Pons (tissue), 1 donor: ENCODE results near the gene HOXB5.
A peak's percentile ranks its signal among the peaks of the same experiment; 100 is the strongest.

Experiments used
- DNase-seq: peaks from one replicate; pipeline ENCODE4 v3.0.0-alpha.2; 2016; ENCODE audit warnings: low spot score

HOXB5 gene

GRCh38 chr17:48629411-48629759, 35.8 kb upstream of the HOXB5 start:
- no peak for DNase-seq

- DNase-seq, result no peak
These were observed 35.3 kb upstream of the HOXB5 start for GRCh38 chr17:48628649-48629410.

GRCh38 chr17:48627623-48628521, 34.3 kb upstream of the HOXB5 start:
- DNase-seq, result no peak

GRCh38 chr17:48627118-48627597, 33.6 kb upstream of the HOXB5 start:
- no peak for DNase-seq

GRCh38 chr17:48626245-48627117, 32.9 kb upstream of the HOXB5 start, which contains the start of gene HOXB9:
Gene HOXB9, minus strand, starts transcription at chr17:48626358. Its CDS starts 89 bp downstream, at chr17:48626269.
- DNase-seq, result no peak

- no peak for DNase-seq
These were observed 32.1 kb upstream of the HOXB5 start for GRCh38 chr17:48625495-48626244.

- DNase-seq, result no peak
These were observed 31.2 kb upstream of the HOXB5 start for GRCh38 chr17:48624544-48625494.

GRCh38 chr17:48624118-48624517, 30.5 kb upstream of the HOXB5 start:
- no peak for DNase-seq

- DNase-seq, result no peak
These were observed 30.0 kb upstream of the HOXB5 start for GRCh38 chr17:48623583-48623982.

GRCh38 chr17:48622857-48623256, 29.3 kb upstream of the HOXB5 start:
- no peak for DNase-seq

GRCh38 chr17:48621410-48622392, 28.1 kb upstream of the HOXB5 start:
- no peak for DNase-seq

GRCh38 chr17:48620461-48621139, 27.0 kb upstream of the HOXB5 start:
- DNase-seq, result no peak

GRCh38 chr17:48619826-48620449, 26.4 kb upstream of the HOXB5 start:
- DNase-seq, result no peak

GRCh38 chr17:48618256-48618896, 24.8 kb upstream of the HOXB5 start:
- peak; percentile 61 for DNase-seq

- DNase-seq, result no peak
These were observed 24.1 kb upstream of the HOXB5 start for GRCh38 chr17:48617471-48618255.

GRCh38 chr17:48616717-48617470, 23.3 kb upstream of the HOXB5 start:
- no peak for DNase-seq
